Gastroesophageal sphincter (tissue), 3 donors: Measurements from ENCODE around the gene KNDC1.

Source experiments
- EP300 ChIP-seq: sonication (generic); formaldehyde crosslinking; IDR thresholded peaks from one replicate; pipeline ENCODE4 v1.6.1; 2017; ENCODE audit warnings: antibody characterized with exemption, mild to moderate bottlenecking
- POLR2A ChIP-seq, 2 donors: fragments of 450-650 bp; IDR thresholded peaks; one replicate each; pipeline ENCODE4 v1.6.1; 2017; ENCODE audit warnings: antibody characterized with exemption in 2 of 2, mild to moderate bottlenecking in 2 of 2, moderate library complexity in 1 of 2
- TF ChIP-seq, protein P1 (sequence below), 4 experiments: fragments of 200-600 bp in 2 of 4; fragments of 450-650 bp in 2 of 4; sonication (generic) in 1 of 4; IDR thresholded peaks; one replicate each; pipeline ENCODE4 v1.5.1; 2017 to 2019; ENCODE audit warnings: antibody characterized with exemption in 4 of 4, mild to moderate bottlenecking in 2 of 4, moderate library complexity in 2 of 4

GRCh38 chr10:133209641-133210040 lies 49.6 kb downstream of the KNDC1 start:
- TF ChIP-seq, protein P1, sequence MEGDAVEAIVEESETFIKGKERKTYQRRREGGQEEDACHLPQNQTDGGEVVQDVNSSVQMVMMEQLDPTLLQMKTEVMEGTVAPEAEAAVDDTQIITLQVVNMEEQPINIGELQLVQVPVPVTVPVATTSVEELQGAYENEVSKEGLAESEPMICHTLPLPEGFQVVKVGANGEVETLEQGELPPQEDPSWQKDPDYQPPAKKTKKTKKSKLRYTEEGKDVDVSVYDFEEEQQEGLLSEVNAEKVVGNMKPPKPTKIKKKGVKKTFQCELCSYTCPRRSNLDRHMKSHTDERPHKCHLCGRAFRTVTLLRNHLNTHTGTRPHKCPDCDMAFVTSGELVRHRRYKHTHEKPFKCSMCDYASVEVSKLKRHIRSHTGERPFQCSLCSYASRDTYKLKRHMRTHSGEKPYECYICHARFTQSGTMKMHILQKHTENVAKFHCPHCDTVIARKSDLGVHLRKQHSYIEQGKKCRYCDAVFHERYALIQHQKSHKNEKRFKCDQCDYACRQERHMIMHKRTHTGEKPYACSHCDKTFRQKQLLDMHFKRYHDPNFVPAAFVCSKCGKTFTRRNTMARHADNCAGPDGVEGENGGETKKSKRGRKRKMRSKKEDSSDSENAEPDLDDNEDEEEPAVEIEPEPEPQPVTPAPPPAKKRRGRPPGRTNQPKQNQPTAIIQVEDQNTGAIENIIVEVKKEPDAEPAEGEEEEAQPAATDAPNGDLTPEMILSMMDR (IDR thresholded peaks at IDR 0.05): no peak
- TF ChIP-seq POLR2A (IDR thresholded peaks at IDR 0.05) (no peak), EP300 (no peak)
